Spleen (tissue), 11 donors: ENCODE measurements around the gene DDX59. TPM values are rescaled to one million over a fixed set of nuclear protein-coding genes. Genes with fewer than 3 reads are reported as not detected.

Experiments used
- DNase-seq: peaks from one replicate; pipeline ENCODE4 v3.0.0-alpha.2; 2020
- H3K27ac ChIP-seq, 8 donors: fragments of 200-600 bp; sonication (generic) in 7 of 8; 1 replicate in 4 of 8; 2 replicates in 4 of 8; pipeline versions ENCODE4 v1.5.0 to v1.8.0; 2016 to 2021; ENCODE audit warnings: inconsistent platforms in 4 of 8, mild to moderate bottlenecking in 4 of 8, moderate library complexity in 1 of 8
- H3K27me3 ChIP-seq, 7 donors: fragments of 200-600 bp; sonication (generic) in 6 of 7; replicated peaks in 1 of 7; 1 replicate in 4 of 7; 2 replicates in 3 of 7; pipeline versions ENCODE4 v1.5.0 to v1.8.0; 2016 to 2021; ENCODE audit warnings: inconsistent platforms in 3 of 7, mild to moderate bottlenecking in 1 of 7
- H3K36me3 ChIP-seq, 6 donors: fragments of 200-600 bp; sonication (generic) in 5 of 6; 1 replicate in 4 of 6; 2 replicates in 2 of 6; pipeline versions ENCODE4 v1.5.0 to v1.8.0; 2016 to 2021; ENCODE audit warnings: inconsistent platforms in 2 of 6
- H3K4me1 ChIP-seq, 6 donors: fragments of 200-600 bp; sonication (generic) in 5 of 6; 1 replicate in 3 of 6; 2 replicates in 3 of 6; pipeline versions ENCODE4 v1.5.0 to v1.8.0; 2016 to 2021; ENCODE audit warnings: inconsistent platforms in 3 of 6
- H3K4me3 ChIP-seq, 8 donors: fragments of 200-600 bp; sonication (generic) in 7 of 8; 1 replicate in 4 of 8; 2 replicates in 4 of 8; pipeline versions ENCODE4 v1.5.0 to v1.8.0; 2016 to 2021; ENCODE audit warnings: inconsistent platforms in 4 of 8, mild to moderate bottlenecking in 4 of 8, moderate library complexity in 2 of 8
- H3K9me3 ChIP-seq, 8 donors: fragments of 200-600 bp; sonication (generic) in 7 of 8; 1 replicate in 4 of 8; 2 replicates in 4 of 8; pipeline versions ENCODE4 v1.5.0 to v1.8.0; 2016 to 2021; ENCODE audit warnings: inconsistent platforms in 4 of 8
- POLR2A ChIP-seq, 3 donors: fragments of 450-650 bp; IDR thresholded peaks; one replicate each; pipeline ENCODE4 v1.5.1; 2017; ENCODE audit warnings: antibody characterized with exemption in 3 of 3, mild to moderate bottlenecking in 1 of 3
- POLR2AphosphoS5 ChIP-seq, 3 donors: sonication (generic); formaldehyde crosslinking; IDR thresholded peaks; one replicate each; pipeline ENCODE4 v1.5.1; 2017; ENCODE audit warnings: antibody characterized with exemption in 3 of 3
- WGBS, 5 donors: extraction: QIAGEN DNeasy Blood & Tissue Kit in 3 of 5; methylation state at CpG; one replicate each; pipeline versions ENCODE4 v1.1.5 to v1.1.7; 2013 to 2018; 5-methylcytosine and 5-hydroxymethylcytosine counted together
- intact Hi-C: fragments of 100-400 bp; cut with DNase I; formaldehyde crosslinking; loops from one replicate; pipeline ENCODE4 v1.15.0; 2023; ENCODE audit warnings: low total_unique reads
- polyA plus RNA-seq, 3 donors: library from polyadenylated mRNA; stranded (reverse); fragments of 200-250 nt; gene quantifications; one replicate each; pipeline ENCODE4 v1.2.1, GENCODE V29; 2013
- total RNA-seq, 7 donors: library from RNA; depleted of rRNA in 3 of 7; stranded (reverse); fragments of >200 nt in 3 of 7; fragmentation: NEBNext Ultra II Directional in 4 of 7; extraction: Animal tissue kit (Norgen Biotek cat#: 25700) in 4 of 7; gene quantifications; one replicate each; pipeline versions ENCODE4 v1.1.0 to v1.2.1, GENCODE V29; 2016 to 2021
- TF ChIP-seq, protein P1 (sequence below), 11 experiments: fragments of 200-600 bp in 7 of 11; fragments of 450-650 bp in 4 of 11; sonication (generic) in 4 of 11; IDR thresholded peaks in 8 of 11; conservative IDR thresholded peaks in 3 of 11; 1 replicate in 7 of 11; 2 replicates in 4 of 11; pipeline versions ENCODE4 v1.4.0 to v1.8.0; 2016 to 2021; ENCODE audit warnings: antibody characterized with exemption in 11 of 11, inconsistent platforms in 4 of 11, mild to moderate bottlenecking in 1 of 11
- donor health status: healthy with polysubstance abuse.
- donor health status: DM: no; HTN: no; CAD: no; lungs with moderate emphysema.
- donor health status: DM: no; HTN: no; CAD: no.
- donor health status: Bipolar disorder and iron deficiency.
- donor health status: healthy.
- donor health status: DM: no; HTN: no; CAD: no.
- donor health status: DM: yes; HTN: yes; CAD: no.

DDX59 gene
- total and polyA plus RNA-seq, 10 donors: 21.4 to 40.2 (median 31.6) TPM

GRCh38 chr1:200619894-200620272 lies 49.8 kb downstream of the DDX59 start:
- H3K9me3 ChIP-seq: no peaks in the 10 kb centered on the region
- intact Hi-C loops: loop anchor here (10.0 kb wide), 1 partner anchor 55 kb away; no protein-coding TSS in a partner anchor
- 22 to 32% (median 26%) methylated on average over 6 of the region's 6 CpGs for WGBS, 5 donors
- peak overlapping the region in 7 of 8 donors; percentile 45 to 90 (median 62) for H3K4me3 ChIP-seq
- DNase-seq: no peak
- no peaks in the 10 kb centered on the region for H3K36me3 ChIP-seq
- H3K27me3 ChIP-seq: no peaks in the 10 kb centered on the region
- peaks cover 11 to 50% (median 33%) of the 10 kb centered on the region in 6 donors for H3K4me1 ChIP-seq
- TF ChIP-seq POLR2A (IDR thresholded peaks at IDR 0.05) (no peak), POLR2AphosphoS5 (IDR thresholded peaks at IDR 0.05) (no peak)
- TF ChIP-seq, protein P1, sequence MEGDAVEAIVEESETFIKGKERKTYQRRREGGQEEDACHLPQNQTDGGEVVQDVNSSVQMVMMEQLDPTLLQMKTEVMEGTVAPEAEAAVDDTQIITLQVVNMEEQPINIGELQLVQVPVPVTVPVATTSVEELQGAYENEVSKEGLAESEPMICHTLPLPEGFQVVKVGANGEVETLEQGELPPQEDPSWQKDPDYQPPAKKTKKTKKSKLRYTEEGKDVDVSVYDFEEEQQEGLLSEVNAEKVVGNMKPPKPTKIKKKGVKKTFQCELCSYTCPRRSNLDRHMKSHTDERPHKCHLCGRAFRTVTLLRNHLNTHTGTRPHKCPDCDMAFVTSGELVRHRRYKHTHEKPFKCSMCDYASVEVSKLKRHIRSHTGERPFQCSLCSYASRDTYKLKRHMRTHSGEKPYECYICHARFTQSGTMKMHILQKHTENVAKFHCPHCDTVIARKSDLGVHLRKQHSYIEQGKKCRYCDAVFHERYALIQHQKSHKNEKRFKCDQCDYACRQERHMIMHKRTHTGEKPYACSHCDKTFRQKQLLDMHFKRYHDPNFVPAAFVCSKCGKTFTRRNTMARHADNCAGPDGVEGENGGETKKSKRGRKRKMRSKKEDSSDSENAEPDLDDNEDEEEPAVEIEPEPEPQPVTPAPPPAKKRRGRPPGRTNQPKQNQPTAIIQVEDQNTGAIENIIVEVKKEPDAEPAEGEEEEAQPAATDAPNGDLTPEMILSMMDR (IDR thresholded peaks at IDR 0.05 in 8 of 11, conservative IDR thresholded peaks at IDR 0.05 in 3 of 11): no peak
- H3K27ac ChIP-seq: peak overlapping the region in 3 of 8 donors; percentile 78 to 87 (median 85)

- no peaks in the 10 kb centered on the region for H3K4me1 ChIP-seq
- no peak overlapping the region for H3K27ac ChIP-seq
- no peaks in the 10 kb centered on the region for H3K9me3 ChIP-seq
- H3K27me3 ChIP-seq: no peaks in the 10 kb centered on the region
- H3K36me3 ChIP-seq: no peaks in the 10 kb centered on the region
- no peak for DNase-seq
- TF ChIP-seq, protein P1 (IDR thresholded peaks at IDR 0.05 in 8 of 11, conservative IDR thresholded peaks at IDR 0.05 in 3 of 11): no peak
- TF ChIP-seq POLR2A (IDR thresholded peaks at IDR 0.05): no peak
- WGBS, 5 donors: 29 to 60% (median 36%) methylated on average over 2 of the region's 2 CpGs
- intact Hi-C loops: no loop called here
- no peak overlapping the region for H3K4me3 ChIP-seq
Measured at GRCh38 chr1:200610846-200611245, 58.9 kb downstream of the DDX59 start.

- no peaks in the 10 kb centered on the region for H3K9me3 ChIP-seq
- H3K4me1 ChIP-seq: no peaks in the 10 kb centered on the region
- no peak overlapping the region for H3K27ac ChIP-seq
- no peaks in the 10 kb centered on the region for H3K27me3 ChIP-seq
- H3K36me3 ChIP-seq: peaks cover 0 to 29% (median 0%) of the 10 kb centered on the region in 6 donors
- H3K4me3 ChIP-seq: no peak overlapping the region
- DNase-seq: no peak
- intact Hi-C loops: no loop called here
- TF ChIP-seq POLR2A (IDR thresholded peaks at IDR 0.05) (no peak), POLR2AphosphoS5 (IDR thresholded peaks at IDR 0.05) (no peak)
- TF ChIP-seq, protein P1 (IDR thresholded peaks at IDR 0.05 in 8 of 11, conservative IDR thresholded peaks at IDR 0.05 in 3 of 11): no peak
- WGBS, 5 donors: 91 to 100% (median 93%) methylated on average over 1 of the region's 1 CpG
Measured at GRCh38 chr1:200602632-200603031, 67.1 kb downstream of the DDX59 start.

Other genes with a start within 250 kb of the DDX59 start
- 1 to 10 TPM in 4 of 7 donors, under 1 TPM in 3; 0.58 to 3.3 (median 1.6) TPM for gene KIF14, start 49.2 kb downstream of the DDX59 start, total RNA-seq
- gene KIF14, start 49.2 kb downstream of the DDX59 start, polyA plus RNA-seq: under 1 TPM; 0.09 to 0.67 (median 0.29) TPM
- 10 to 100 TPM; 13.9 to 24.7 (median 20.4) TPM for gene CAMSAP2, start 69.0 kb upstream of the DDX59 start, total RNA-seq
- 1 to 10 TPM; 2.1 to 4.8 (median 2.4) TPM for gene CAMSAP2, start 69.0 kb upstream of the DDX59 start, polyA plus RNA-seq
- 1 to 10 TPM in 1 of 7 donors, under 1 TPM in 4, not detected in 2; 0.50 to 3.6 (median 0.80) TPM for gene GPR25, start 203.1 kb upstream of the DDX59 start, total RNA-seq
- gene GPR25, start 203.1 kb upstream of the DDX59 start, polyA plus RNA-seq: under 1 TPM; 0.09 to 0.38 (median 0.14) TPM
- 1 to 10 TPM in 1 of 7 donors, under 1 TPM in 3, not detected in 3; 0.32 to 1.4 (median 0.72) TPM for gene INAVA, start 225.0 kb upstream of the DDX59 start, total RNA-seq
- gene INAVA, start 225.0 kb upstream of the DDX59 start, polyA plus RNA-seq: under 1 TPM; 0.39 to 0.42 (median 0.39) TPM